Right ventricle myocardium inferior (tissue), 1 donor: ENCODE data around the gene GNAI1. TPM values are rescaled to one million over a fixed set of nuclear protein-coding genes. Genes with fewer than 3 reads are reported as not detected.
"Not testable (repeated sequence)": the region's sequence is repeated elsewhere in the genome, so short reads cannot be mapped to it uniquely, and the experiment has no call there.

ENCODE experiments used
- ATAC-seq: fragments of 200-7000 bp; cut with Tn5 transposase; one replicate; pipeline ENCODE4 v1.9.1; 2020; ENCODE audit warnings: mild to moderate bottlenecking, moderate library complexity
- DNase-seq: peaks from one replicate; pipeline ENCODE4 v3.0.0; 2021; ENCODE audit errors: missing footprints
- intact Hi-C: fragments of 100-400 bp; cut with DNase I; formaldehyde crosslinking; loops from one replicate; pipeline ENCODE4 v1.11.0; 2022
- total RNA-seq: library from RNA; stranded (reverse); fragmentation: NEBNext Ultra II Directional; extraction: Animal tissue kit (Norgen Biotek cat#: 25700); gene quantifications from one replicate; pipeline ENCODE4 v1.2.1, GENCODE V29; 2021
- donor health status: DM: no; HTN: yes; CAD: no; lungs with severe emphysema.

Gene GNAI1
- total RNA-seq, 1 donor from 2014 or later: 12.4 TPM

- intact Hi-C loops: no loop called here
- ATAC-seq (no peak), DNase-seq (no peak)
Measured at GRCh38 chr7:80150611-80151273, 16.1 kb downstream of the GNAI1 start.

GRCh38 chr7:80151274-80151665, 16.6 kb downstream of the GNAI1 start:
- no peak for ATAC-seq
- no peak for DNase-seq
- intact Hi-C loops: no loop called here

GRCh38 chr7:80153446-80153845, 18.8 kb downstream of the GNAI1 start:
- ATAC-seq: no peak
- no peak for DNase-seq

GRCh38 chr7:80154656-80155333, 20.2 kb downstream of the GNAI1 start:
- no peak for ATAC-seq

More at GRCh38 chr7:80153446-80153845, 18.8 kb downstream of the GNAI1 start:
- intact Hi-C loops: no loop called here

GRCh38 chr7:80155374-80155773, 20.7 kb downstream of the GNAI1 start:
- DNase-seq (no peak), ATAC-seq (no peak)
- intact Hi-C loops: no loop called here

More at GRCh38 chr7:80154656-80155333, 20.2 kb downstream of the GNAI1 start:
- DNase-seq: no peak
- intact Hi-C loops: no loop called here

- intact Hi-C loops, DNase-seq, ATAC-seq: not testable (repeated sequence)
Measured at GRCh38 chr7:80157770-80158169, 23.1 kb downstream of the GNAI1 start.

- intact Hi-C loops: no loop called here
- ATAC-seq: no peak
- DNase-seq: no peak
Measured at GRCh38 chr7:80159802-80160201, 25.2 kb downstream of the GNAI1 start.

- intact Hi-C loops: no loop called here
- ATAC-seq (no peak), DNase-seq (no peak)
Measured at GRCh38 chr7:80161466-80161865, 26.8 kb downstream of the GNAI1 start.

GRCh38 chr7:80165177-80165576, 30.5 kb downstream of the GNAI1 start:
- ATAC-seq (no peak), DNase-seq (no peak)
- intact Hi-C loops: no loop called here

- DNase-seq: no peak
- ATAC-seq: no peak
- intact Hi-C loops: no loop called here
Measured at GRCh38 chr7:80170445-80170844, 35.8 kb downstream of the GNAI1 start.

GRCh38 chr7:80172387-80172786, 37.8 kb downstream of the GNAI1 start:
- intact Hi-C loops: no loop called here
- DNase-seq (no peak), ATAC-seq (no peak)

- intact Hi-C loops: no loop called here
- no peak for DNase-seq
- ATAC-seq: no peak
Measured at GRCh38 chr7:80175744-80176143, 41.1 kb downstream of the GNAI1 start.

- intact Hi-C loops: no loop called here
- no peak for ATAC-seq
- no peak for DNase-seq
Measured at GRCh38 chr7:80181411-80181810, 46.8 kb downstream of the GNAI1 start.

GRCh38 chr7:80182630-80183276, 48.1 kb downstream of the GNAI1 start:
- intact Hi-C loops: no loop called here
- DNase-seq: no peak
- no peak for ATAC-seq

GRCh38 chr7:80183351-80183750, 48.7 kb downstream of the GNAI1 start:
- ATAC-seq (no peak), DNase-seq (no peak)
- intact Hi-C loops: no loop called here

GRCh38 chr7:80183900-80184685, 49.5 kb downstream of the GNAI1 start:
- ATAC-seq: no peak

GRCh38 chr7:80184693-80185092, 50.1 kb downstream of the GNAI1 start:
- DNase-seq: no peak

More at GRCh38 chr7:80183900-80184685, 49.5 kb downstream of the GNAI1 start:
- DNase-seq: peak; percentile 20
- intact Hi-C loops: no loop called here

GRCh38 chr7:80185571-80185970, 50.9 kb downstream of the GNAI1 start:
- intact Hi-C loops: no loop called here
- DNase-seq: no peak
- ATAC-seq: no peak

More at GRCh38 chr7:80184693-80185092, 50.1 kb downstream of the GNAI1 start:
- ATAC-seq: no peak
- intact Hi-C loops: no loop called here

- DNase-seq (no peak), ATAC-seq (no peak)
- intact Hi-C loops: no loop called here
Measured at GRCh38 chr7:80186721-80187120, 52.1 kb downstream of the GNAI1 start.
